HL-60/S4 treated with retinoic acid at 250 ng/mL for 4 days and 3 days (cell line): ENCODE results near the gene COL26A1.

ENCODE experiments used
- in situ Hi-C: fragments of 300-500 bp; cut with MboI; formaldehyde crosslinking; loops from 2 replicates; pipeline ENCODE4 v1.7.0; 2022; ENCODE audit warnings: low sequenced_read_pairs

COL26A1 gene

DNA sequence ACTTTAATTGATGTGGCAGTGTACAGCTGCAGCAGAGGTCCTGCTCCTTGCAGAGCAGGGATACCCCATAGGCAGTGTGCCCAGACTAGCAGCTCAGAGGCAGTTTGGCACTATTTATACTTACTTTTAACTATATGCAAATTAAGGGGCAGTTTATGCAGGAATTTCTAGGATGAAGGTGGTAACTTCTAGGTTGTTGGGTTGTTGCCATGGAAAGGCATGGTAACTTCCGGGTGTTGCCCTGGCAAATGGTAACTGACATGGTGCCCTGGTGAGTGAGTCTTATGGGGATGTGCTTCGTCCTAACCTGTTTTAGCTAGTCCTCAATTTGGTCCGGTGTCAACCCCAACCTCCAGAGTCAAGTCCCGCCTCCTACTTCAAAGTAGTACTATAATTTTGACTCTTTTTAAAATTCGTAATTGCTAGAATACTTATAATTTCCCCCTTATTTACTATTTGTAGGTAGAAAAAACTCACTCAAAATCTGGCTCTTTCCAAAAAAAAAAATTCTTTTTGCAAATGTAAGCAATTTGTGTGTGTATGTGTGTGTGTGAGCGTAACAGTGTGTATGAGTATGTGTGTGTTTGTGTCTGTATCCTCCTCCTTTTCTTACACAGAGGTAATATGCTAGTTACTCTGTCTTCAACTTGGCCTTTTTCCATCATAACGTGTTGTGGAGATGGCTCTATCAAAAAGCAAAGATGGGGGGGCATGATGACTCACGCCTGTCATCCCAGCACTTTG lies 5.9 kb downstream of the COL26A1 start:
- in situ Hi-C loops, result loop anchor here (10.0 kb wide), 1 partner anchor 896 kb away; no protein-coding TSS in a partner anchor

DNA sequence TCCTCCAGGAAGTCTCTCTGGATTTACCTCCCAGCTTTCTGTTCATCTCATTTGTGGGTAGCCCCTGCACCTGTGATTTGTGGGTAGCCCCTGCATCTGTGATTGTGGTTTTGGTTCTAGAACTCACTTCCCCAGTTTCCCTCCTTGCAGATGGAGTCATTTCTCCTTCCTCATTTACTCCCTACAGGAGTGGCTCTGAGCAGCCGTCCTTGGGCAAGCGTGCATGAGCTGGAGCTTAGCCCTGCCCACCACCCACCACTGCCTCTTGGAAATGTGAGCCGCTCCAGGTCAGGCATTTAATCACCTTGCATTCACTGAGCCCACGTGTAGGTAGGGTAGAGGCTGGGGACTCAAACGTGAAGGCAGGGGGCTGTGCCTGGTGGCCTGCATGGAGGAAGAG lies 8.2 kb downstream of the COL26A1 start:
- in situ Hi-C loops, result no loop called here

DNA sequence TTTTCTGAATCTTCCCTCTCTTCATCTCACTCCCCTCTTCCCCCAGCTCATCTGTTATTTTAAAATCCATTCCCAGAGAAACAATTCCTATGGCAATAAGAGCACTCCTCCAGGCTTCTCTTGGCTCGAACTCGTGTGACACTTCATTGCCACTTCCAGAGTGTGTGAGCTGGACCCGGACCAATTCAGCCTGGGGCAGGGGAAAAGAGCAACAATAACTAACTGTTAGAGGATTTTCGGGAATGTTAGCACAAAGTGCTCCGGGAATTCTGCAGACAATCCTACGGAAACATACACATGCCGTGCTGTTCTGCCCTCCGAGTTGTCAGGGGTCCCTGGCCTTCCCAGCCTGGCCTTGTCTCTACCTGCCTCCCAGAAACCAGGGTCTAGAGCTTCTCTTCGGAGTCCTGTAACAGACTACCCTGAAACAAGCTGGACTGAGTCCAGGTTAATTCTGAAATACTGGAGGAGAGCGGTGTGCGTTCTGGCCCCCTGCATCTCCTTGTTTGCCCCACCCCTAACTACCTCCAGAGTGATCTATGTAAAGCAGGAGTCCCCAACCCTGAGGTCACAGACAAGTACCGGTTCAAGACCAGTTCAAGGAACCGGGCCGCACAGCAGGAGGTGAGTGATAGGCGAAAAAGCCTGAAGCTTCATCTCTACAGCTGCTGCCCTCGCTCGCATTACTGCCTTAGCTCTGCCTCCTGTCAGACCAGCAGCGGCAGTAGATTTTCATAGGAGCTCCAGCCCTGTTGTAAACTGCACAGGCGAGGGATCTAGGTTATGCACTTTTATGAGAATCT lies 11.3 kb downstream of the COL26A1 start:
- in situ Hi-C loops, result no loop called here

- in situ Hi-C loops, result no loop called here
Observed at GRCh38 chr7:101374990-101375389, 12.3 kb downstream of the COL26A1 start.

GRCh38 chr7:101376601-101377000 lies 13.9 kb downstream of the COL26A1 start:
- in situ Hi-C loops, result no loop called here

DNA sequence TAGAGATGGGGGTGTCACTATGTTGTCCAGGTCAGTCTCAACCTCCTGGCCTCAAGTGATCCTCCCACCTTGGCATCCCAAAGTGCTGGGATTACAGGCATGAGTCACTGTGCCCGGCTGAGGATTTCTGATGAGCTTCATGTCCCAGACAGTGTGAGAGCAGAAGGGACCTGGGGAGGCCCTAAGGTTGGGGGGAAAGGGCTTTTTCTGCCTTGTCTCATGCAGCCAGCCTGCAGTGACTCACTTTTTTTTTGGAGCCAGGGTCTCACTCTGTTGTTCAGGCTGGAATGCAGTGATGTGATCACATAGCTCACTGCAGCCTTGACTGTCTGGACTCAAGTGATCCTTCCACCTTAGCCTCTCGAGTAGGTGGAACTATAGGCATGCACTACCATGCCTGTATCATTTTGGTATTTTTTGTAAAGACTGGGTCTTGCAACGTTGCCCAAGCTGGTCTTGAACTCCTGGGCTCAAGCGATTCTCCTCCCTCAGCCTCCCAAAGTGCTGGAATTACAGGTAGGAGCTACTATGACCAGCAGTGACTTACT lies 14.6 kb downstream of the COL26A1 start:
- in situ Hi-C loops, result no loop called here

DNA sequence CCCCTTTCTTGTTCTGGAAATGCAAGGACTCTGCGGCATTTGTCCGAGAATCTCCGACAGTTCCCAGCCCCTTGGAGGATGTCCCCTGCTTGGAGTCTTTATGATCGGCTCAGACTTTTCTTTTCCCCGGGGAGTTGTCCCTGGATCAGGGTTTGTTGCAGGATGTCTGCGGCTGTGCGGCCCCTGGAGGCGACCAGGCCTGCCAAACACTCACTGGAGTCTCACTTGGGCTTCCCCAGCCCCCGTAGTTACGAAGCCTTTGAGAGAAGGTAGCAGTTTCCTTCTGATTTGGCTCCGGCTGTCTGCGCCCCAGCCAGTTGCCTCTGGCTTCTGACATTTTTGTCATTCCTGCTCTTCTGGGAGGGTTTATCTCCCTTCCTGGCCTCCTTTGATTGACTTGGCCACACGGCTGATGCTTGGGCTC lies 16.1 kb downstream of the COL26A1 start:
- in situ Hi-C loops, result no loop called here

GRCh38 chr7:101379302-101379701 lies 16.6 kb downstream of the COL26A1 start:
- in situ Hi-C loops, result no loop called here

- in situ Hi-C loops, result no loop called here
Observed at GRCh38 chr7:101381549-101382111, 19.0 kb downstream of the COL26A1 start.

DNA sequence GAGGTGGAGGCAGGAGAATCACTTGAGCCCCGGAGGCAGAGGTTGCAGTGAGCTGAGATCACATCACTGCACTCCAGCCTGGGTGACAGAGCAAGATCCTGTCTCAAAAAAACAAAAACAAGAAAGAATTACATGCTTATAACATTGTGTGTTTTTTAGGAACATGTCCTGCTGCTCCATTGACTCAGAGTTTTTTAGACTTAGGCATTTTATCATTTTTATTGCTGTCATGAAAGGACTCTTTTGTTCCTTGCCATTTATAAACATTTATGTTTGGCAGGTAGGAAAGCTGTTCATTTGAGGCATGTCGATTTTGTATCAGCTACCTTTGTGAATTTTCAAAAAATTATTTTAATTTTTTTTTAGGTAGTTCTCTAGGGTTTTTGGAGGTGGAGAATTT lies 20.3 kb downstream of the COL26A1 start:
- in situ Hi-C loops, result no loop called here

DNA sequence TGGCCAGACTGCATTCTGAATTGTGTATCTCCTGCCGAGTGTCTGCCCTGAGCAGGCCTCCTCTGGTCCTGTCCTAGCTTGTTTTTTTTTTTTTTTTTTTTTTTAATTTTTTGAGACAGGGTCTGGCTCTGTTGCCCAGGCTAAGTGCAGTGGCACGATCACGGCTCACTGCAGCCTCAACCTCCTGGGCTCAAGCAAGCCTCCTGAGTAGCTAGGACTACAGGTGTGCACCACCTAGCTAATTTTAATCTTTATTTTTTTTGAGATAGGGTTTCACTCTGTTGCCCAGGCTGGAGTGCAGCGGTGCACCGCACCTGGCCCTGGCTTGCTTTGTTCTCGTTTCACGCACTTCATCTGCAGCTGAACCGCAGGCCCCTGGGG lies 23.5 kb downstream of the COL26A1 start:
- in situ Hi-C loops, result no loop called here

DNA sequence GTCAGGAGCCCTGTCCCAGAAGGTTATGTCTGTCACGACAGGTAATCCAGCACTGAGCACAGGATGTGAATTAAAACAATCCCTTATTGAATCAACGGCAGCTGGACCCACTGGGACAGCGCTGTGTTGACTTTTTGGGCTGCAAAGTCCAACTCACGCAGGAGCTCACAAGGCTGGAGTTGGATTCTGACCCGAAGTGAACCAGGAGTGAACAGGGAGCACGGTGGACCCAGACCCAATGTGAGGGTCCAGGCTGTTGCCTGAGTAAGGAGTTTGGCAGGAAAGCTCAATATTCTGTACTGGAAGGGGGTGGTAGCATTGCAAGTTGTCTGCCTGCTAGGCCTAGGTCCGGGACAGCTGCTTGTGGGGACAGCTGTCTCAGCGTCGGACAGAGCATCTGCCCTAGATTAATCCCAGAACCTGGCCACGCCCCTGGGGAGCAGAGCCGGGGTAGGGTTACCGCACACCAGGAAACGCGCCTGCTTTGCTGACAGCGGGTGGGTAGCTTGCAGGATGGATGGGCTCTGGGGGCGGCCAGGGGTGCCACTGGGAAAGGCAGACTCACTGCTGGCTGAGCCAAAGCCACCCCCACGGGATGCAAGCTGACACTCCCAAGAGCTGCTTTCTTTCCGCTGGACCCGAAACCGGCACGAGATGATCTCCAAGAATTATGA lies 24.0 kb downstream of the COL26A1 start:
- in situ Hi-C loops, result no loop called here

- in situ Hi-C loops, result no loop called here
Observed at GRCh38 chr7:101390901-101391301, 28.2 kb downstream of the COL26A1 start.

GRCh38 chr7:101391991-101392390 lies 29.3 kb downstream of the COL26A1 start:
- in situ Hi-C loops, result no loop called here

GRCh38 chr7:101393865-101394264 lies 31.2 kb downstream of the COL26A1 start:
- in situ Hi-C loops, result no loop called here

- in situ Hi-C loops, result no loop called here
Observed at GRCh38 chr7:101395376-101395775, 32.7 kb downstream of the COL26A1 start.

DNA sequence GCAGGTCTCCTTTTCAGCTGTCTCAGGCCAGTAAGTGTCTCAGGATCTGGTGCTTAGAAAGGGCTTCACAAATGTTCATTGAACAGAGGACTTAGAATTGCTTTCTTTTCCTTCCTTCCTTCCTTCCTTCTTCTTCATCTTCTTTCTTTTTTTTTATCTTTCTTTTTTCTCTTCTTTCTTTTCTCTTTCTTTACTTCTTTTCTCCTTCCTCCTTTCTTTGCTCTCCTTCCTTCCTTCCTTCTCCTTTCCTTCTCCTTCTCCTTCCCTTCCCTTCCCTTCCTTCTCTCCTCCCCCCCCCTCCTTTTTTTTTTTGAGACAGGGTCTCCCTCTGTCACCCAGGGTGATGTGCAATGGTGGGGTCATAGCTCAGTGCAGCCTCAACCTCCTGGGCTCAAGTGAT lies 34.6 kb downstream of the COL26A1 start:
- in situ Hi-C loops, result no loop called here

GRCh38 chr7:101397770-101398324 lies 35.2 kb downstream of the COL26A1 start:
- in situ Hi-C loops, result no loop called here

DNA sequence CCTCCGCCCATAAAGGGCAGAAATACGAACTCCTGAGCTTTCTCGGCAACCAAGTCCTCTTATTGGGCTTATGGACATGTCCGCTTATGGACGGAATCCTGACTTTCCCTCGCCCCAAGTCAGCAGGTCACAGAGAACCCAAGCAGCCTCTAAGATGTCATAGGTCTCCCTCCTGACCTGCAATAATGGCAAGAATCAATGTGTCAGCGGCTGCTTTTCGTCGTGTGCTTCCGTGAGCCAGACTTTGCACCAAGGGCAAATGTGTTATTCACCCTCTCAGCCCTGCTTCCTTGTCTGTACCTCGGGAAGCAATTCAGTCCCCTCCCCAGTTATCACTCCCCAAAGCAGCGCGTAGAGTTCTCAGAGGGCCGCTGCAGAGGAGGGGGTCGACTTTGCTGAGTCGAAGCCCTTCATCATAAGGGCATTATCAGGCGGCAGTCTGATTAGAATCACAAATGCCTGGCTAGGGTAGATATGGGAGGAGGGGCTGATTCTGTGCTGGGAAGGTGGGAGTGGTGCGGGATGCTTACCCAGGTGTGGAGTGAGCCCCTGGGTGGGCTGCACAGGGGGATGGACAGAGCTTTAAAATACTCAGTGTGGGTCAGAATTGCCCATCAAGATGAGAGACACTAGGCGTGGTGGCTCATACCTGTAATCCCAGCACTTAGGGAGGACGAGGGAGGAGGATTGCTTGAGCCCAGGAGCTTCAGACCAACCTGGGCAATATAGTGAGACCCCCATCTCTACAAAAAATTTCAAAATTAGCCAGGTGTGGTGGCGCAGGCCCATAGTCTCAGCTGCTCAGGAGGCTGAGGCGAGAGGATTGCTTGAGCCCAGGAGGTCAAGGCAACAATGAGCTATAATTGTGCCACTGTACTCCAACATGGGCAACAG lies 36.0 kb downstream of the COL26A1 start:
- in situ Hi-C loops, result no loop called here

DNA sequence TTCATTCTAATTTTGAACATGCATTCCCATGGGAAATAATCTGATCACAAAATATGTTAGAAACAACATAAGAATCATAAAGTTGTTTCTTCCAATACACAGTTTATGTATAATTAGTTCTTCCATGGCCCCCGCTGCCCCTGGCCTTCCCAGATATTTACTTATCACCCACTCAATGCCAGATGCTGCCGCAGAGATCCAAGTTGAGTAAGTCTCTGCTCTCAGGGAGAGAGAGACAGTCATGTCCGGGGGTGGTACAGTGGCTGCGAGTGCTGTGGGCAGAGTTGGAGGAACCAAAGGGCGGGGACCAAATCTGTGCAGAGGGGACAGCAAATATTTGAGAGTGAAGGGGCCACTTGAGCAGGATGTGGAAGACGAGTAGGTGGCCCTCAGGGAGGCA lies 37.1 kb downstream of the COL26A1 start:
- in situ Hi-C loops, result no loop called here
